HG03060 (cell line): ENCODE data around the gene TENM4.

Experiments used
- ATAC-seq: cut with Tn5 transposase; IDR thresholded peaks from one replicate; pipeline ENCODE4 v1.9.1; 2021; ENCODE audit warnings: low read depth, moderate number of reproducible peaks; ENCODE audit not compliant: unreplicated experiment

TENM4 gene

DNA sequence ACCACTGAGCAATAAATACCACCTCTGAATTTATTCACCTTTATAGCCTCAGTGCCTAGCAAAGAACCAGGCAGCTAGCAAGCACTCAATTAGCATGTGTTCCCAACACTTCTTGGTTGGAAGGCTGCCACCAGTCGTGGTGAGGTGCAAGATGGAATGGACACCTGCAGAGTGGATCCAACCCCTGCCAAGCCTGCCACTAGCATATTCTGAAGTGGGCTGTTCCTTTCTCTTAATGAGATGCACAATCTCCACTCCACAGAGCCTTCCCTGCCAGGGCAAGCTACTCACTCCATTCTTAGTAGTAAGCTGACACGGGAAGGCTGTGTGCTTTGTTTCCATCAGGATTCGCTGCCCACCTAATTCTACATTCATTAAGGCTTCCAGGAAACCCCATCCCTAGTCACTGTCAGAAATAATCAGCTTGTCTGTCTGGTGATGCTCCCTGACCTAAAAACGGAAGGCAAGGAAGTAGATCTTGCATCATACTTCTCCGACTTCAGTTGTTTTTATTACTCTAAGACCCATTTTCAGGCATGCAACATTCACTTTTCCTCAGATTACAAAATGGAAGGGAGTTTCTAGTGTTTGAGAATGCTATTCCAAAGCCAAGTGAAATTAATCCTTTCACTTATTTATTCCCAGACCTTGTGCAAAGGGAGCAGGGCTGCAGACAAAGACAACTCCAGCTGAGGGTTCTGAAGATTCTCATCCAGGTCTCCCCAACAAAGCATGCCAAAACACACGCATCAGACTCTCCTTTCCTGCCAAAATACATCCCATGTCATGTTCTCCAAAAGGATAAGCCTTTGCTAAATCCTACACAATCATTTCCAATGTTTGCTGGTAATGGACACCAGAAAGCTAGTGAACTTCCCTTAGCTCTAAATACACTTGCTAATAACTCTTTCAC, 128.0 kb downstream of the TENM4 start:
- no peak for ATAC-seq

DNA sequence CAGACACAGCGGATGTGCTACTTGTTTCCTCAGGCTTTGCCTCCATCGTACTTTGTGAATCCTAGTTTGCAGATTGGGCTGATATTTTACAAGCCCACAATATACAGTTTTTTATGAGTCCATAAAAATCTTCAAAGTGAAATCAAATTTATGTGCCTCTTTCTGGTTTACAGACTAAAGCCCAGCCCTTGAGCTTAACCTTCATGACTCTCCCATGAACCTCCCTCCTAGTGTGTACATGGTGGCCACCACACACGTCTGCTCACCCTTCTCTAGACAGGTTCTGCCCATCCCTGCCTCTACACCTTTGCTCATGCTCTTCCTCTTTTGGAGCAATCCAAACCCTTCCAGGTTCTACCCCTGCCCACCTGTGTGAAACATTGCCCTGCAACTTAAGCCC, 129.4 kb downstream of the TENM4 start:
- no peak for ATAC-seq

DNA sequence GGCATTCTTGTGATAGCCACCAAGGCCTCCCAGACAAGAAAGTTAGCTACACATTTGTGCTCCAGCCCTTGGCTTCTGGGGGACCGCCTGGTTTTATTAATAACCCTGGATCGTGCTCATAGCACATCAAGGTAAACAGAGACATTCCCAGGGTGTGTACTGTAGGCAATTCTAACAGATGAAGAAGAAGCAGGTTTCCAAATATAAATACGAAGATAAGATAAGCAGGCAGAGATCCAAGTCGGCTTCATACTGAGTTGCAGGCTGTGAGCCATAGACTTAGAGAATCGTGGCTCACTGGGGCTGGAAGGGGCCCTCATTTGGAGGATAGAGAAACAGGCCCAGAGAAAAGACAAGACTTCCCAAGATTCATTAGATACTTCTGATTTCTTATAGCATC, 131.4 kb downstream of the TENM4 start:
- ATAC-seq: no peak

DNA sequence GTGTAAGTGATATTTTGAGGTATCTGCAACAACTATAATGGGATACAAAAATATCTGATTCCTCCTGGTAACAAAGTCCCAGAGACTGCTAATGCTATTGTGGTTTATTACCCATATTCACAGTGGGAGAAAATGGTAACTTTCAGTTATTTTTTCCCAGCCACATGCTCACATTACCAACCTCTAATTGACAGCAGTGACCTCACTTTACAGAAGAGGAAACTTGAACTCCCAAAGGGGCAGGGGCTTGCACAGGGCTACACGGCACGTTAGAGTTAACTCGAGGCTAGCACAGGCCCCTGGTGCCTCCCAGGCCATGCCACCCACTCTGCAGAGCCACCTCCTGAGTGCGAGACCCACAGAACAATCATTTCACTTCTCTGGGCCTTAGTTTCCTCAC, 132.4 kb downstream of the TENM4 start:
- no peak for ATAC-seq

DNA sequence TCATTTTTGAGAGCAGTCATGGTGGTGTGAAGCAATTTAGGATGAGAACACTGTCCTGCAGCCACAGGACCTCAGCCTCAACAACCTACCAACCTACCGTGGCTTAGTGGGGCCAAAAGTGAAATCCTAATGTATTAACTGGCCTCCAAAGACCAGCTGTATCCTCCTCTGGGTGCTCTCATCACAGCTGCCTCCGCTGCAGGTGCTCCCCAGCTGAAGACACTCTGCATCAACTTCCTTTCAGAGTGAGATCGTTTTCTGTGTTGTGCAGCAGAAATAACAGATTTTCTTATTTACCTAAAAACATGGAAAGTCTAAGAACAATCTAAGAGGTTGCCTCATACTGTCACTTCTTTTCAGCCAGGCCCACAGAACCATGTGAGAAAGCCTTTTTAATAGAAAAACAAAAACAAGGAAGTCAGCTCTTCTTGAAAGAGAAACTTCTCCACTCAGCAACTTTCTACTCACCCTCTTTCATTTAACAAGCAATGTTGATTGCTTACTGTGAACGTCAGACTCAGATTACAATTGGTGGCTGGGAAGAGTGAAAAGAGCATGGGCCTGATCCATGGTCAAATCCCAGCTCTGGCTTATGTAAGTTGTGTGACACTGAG, 136.1 kb downstream of the TENM4 start:
- ATAC-seq: no peak

DNA sequence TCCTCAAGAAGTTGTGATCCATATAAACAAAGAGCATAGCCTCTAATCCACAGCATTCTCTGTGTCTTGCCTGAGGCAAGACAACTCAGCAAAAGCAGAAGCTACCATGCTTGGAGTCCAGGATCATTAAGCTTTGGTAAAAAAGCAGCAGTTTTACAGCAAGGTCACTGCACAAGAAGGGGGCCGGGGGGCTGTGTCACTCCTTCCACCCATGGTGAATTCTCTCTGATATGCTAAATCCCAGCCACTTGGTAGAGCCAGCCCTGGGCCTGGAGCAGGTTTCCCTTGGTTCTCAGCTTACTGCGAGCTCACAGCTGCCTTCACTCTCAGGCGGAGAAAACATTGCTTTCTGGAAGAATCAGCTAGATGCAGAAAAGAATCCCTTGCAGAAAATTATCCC, 144.7 kb downstream of the TENM4 start:
- no peak for ATAC-seq

DNA sequence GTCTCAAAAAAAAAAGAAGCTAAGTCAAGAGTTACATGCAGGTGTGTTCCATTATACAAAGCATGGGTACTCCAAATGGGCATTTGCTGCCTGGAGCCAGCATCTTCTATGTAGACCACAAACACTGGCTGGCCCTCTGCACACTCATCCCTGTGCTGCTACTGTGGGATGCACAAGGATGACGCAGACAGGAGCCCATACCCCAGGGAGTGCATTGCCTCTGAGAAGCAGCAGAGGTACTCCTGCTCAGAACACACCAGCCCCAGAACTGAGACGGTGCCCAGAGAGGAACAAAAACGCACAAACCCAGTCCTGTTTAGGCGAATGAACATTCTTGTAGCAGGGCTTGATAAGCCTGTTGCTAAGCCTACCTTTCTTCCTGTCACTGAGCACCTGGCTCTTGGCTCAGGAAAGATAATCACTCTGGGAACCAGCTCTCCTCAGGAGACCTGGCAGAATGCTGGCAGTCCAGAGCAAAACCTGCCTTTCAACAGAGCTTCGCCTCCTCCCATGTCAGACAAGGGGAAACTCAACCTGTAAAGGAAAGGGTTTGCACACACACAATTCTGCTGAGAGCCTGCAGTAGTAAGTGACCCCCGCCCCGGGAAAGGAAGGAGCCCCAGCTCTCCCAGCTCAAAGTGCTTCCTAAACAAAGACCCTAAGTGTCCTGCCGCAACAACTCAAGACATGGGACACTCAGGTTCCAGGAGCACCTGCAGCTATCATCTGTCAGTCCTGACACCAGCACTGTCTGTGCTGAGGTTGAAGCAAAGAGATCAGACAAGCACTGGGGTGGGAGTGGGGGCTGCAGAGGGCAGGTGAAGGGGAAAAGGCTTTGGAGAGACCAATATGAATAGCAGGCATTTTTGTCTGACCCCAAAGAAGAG, 145.7 kb downstream of the TENM4 start:
- ATAC-seq: no peak

DNA sequence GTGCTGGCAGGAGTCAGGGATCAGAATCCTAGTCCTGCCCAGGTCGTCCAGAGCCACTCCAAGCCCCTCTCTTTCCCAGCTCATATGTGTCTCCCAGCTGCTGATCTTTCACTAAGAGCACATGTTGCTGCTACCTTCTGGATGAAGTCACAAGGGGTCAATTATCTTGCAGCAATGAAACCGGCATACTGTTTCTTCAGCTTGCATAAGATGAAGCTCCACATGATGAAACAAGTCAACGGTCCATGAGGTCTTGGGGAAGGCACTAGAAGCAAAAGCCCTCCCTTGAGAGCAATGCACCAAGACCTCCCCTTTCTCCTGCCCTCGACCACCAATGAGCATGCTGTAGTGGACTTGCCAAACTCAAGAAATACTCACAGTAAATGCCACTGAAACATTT, 148.9 kb downstream of the TENM4 start:
- ATAC-seq: no peak

DNA sequence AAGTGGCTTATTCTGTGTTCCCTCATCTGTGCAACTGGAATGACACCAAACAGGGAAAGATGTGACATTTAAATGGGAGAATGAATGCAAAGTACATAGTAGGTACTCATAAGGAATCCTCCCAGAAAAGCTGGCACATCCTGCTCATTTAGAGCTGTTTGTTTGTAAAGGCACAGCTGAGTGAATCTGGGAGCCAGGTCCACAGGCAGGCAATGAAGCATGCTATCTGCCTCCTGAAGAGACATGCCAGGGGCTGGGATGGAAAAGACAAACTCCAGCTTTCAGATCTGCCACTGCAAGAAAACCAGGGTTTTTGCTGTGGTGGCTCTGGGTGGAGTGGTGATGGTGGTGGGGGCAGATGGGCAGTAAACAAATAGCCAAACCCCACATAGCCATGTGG, 150.1 kb downstream of the TENM4 start:
- no peak for ATAC-seq

DNA sequence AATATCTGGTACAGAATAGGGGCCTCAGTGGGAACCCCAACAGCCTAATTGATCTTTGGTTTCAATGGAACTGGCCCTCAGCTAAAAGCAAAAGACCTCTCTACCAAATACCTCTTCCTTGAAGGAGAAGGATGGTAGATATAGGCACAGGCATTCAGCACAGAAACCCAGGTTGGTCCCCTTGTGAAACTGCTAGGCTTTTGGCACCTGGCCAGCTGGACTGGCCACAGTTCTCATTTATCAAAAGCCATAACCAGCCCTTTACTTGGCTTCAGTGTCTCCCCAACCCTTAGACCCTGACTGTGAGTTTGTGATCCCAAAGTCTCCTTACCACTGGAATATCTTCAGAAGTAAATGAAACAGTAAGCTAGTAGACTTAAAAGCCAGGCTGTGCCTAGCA, 152.9 kb downstream of the TENM4 start:
- no peak for ATAC-seq

DNA sequence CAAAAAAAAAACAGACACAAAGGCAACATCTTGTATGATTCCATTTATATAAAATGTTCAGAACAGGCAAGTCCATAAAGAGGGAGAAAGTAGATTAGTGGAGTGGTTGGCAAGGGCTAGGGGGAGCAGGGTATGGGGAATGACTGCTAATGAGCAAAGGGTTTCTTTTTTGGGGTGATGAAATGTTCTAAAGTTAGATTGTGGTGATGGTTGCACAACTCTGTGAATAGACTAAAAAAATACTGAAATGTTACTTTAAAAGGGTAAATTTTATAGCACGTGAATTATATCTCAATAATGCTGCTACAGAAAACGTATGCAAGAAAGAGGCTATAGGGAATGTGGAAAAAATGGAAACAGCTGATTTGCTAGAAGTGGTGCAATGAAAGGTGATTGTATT, 155.1 kb downstream of the TENM4 start:
- no peak for ATAC-seq

DNA sequence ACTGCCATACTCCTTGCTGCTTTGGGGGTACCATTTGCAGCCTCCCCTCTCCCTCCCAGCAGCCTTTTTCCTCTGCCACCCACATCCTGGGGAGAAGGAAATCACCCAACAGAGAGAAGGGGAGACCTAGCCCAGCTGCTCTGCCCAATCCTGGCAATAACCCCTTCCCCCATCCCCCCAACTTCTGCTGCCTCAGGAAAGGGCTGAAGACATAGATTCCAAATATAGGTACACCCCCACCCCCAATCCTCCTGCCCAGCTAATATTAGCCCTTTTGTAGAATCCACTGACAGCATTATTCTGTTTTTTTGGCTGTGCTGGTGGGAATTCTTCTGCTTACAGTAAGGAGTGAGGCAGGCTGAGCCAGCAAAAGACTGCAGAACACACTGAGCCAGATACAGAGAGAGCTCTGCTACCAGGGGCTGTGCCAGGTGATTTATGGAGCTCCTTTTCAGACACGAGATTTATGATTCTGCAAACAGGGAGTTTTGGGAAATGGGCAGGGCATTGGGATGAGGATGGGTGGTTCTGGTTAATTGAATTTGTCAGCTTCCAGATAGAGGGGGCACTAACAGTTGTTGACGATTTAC, 164.0 kb downstream of the TENM4 start:
- ATAC-seq: no peak

DNA sequence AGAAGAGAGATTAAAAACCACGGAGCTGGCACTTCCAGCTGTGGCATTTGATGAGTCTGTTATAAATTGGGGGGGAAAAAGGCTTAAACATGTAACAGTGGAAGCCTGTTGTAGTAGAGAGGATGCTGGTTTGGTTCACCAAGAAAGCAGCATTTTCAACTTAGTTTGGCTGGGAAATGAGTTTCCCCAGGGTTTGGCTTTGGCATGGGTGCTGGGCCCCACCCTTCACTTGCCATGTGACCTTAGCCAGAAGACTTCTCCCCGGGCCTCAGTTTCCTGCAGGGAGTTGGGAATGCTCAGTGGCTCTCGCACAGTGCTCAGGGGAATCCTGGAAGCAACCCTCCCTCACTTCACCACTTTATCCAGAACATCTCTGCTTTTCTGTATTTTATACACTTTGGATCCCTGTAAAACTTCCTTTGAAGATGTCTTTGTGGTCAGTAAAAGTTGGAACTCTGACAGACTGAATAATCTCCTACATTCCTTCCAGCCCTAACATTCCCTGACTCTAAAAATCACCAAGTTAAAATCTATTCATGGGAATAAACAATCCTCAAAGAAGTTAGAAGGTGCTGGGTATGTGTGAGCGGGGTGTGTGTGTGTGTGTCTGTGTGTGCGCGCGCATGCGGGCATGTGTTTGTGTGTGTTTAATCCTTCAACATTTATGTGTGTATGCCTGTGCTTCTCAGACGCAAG, 166.0 kb downstream of the TENM4 start:
- no peak for ATAC-seq

DNA sequence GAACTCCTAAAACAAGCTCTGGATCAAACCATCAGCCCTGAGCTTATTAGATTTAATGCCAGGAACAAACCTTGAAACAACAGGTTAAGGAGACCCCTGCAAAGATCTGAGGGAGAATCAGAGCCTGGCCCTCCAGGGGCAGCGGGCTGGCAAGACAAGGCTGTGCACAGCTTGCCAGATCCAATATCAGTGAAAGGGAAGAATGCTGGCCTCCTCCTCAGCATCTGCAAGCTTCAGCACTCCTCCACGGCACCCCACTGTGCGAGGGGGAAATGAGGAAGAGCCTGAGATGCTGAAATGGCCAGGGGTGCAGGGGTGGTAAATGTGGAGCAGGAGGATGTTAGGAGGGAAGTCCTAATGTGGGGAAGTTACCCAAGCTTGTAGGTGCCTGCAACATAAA, 167.0 kb downstream of the TENM4 start:
- ATAC-seq: no peak

DNA sequence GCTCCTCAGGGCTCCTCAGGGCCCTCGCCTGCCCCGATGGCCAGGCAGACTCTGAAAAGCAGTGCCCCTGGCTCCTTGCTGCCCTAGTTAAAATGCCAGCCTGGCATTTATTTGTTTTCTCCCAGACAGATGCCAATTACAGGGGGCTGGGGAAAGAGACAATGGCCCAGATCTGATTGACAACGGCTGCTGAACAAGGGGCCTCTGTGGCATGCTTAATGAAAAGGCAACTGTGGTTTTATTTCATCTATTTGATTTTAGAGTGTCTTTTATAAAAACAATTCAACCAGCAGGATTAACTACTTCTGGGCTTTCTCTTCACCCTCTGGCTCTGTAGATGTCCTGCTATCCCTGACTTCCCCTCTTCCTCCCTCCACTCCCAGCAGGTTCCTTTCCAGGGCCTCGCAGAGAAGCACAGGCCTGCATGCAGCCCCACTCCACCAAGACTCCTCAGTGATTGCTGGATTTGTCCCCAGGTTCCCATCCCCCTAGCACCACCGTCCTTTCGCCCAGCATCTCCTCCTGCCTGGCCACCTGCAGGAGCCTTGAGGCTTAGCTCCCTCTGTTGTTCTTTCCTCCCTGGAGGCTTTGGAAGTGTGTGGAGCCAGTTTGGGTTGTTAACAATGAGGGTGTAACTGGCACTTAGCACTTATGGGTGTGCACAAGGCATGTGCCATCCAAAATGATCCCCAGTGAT, 171.1 kb downstream of the TENM4 start:
- ATAC-seq: no peak

DNA sequence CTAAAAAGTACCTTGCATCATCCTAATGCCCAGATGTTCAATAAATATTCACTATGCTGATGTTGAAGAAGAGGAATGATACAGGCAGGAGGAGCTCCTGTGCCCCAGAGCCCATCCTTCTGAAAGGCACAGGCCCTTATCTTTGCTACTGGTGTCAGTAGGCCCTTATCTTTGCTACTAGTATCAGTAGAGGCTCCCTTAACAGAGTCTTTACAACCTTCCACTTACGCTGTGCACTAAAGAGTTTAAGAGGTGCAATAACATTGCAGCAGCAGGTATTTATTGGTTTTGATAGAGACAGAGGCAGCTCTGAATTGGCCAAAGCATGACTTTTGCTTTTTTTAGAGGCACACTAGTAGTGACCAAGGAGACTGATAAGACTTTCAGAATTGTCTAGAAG, 174.4 kb downstream of the TENM4 start:
- ATAC-seq: no peak

DNA sequence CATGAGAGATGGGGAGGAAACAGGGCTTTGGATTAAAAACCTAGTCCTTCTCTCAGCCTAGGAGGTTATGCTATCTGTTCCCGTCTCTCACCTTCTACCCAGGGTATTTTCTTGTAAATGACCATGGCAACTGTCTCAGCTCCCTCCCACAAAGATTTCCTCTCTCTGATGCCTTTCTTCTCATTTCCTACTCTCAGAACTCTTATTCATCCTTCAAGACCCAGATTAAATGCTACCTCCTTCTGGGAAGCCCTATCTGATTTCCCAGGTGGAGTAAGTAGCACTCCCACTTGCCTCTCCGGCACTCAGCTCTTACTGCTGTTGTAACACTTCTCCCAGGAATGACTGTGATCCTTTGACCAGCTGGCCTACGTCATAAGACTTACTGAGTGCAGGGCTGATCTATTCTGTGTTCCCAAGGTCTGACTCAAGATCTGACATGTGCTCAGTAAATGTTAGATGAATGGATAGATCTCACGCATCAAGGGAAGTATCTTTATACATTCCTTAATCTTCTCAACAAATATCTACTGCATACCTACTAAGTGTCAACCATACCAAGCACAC, 175.0 kb downstream of the TENM4 start:
- no peak for ATAC-seq

DNA sequence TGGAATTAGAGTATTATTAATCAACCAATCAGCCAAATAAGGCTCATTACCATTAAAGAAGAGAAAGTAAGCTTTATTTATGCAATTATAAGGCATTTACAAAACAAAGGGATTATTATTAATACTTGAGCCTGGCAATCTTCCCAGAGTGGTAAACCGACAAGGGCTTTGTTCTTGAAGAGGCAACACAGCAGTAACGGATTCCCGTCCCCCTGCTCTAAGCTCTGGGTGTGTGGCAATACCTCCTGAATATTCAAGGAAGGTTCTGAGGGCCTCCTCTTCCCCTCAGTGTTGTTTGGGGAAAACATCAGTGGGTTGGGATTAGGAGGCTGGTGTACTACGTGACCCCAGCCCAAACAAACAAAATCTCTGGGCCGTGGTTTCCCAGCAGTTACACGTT, 176.5 kb downstream of the TENM4 start:
- no peak for ATAC-seq

DNA sequence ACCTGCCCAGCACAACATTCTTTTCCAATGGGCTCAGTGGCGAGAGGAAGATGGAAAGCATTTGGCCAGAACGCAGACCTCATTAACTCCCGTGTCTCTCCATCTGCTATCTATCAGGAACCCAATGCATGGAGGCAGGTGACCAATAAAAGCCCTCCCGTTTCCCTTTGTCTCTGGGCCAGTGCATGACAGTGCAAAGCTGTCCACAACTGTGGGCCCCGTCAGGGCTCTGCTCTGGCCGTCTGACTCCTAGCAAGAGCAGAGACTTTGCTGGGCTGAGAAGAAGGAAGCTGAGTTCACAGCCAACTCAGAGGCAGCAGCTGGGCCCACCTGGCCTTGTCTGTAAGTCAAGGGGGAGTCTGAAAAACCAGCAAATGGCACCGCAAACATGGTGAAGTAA, 177.8 kb downstream of the TENM4 start:
- ATAC-seq: no peak
